ENCODE measurements around the gene DYNC1LI1.

DYNC1LI1 gene

DNA sequence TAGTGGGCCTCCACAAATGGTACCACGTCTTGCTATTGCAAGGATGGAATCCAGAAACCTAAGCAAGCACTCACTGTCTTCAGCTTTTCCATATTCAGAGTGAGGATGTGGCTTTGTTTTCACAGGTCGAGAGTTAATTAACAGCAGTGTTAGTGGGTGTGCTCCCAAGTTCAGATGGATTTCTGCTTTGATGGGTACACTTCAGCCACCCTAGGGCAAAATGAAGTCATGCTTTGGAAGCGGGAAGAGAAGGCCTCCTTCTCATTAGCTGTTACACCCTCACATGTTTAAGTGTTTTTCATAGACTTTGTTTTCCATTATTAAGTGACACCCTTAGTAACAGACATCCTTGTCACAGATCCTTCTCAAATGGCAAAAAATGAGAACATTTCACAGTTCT is 36.3 kb upstream of the DYNC1LI1 start:
- no peak for DNase-seq (ENCODE audit: extremely low read depth, low read depth)
- TF ChIP-seq, protein P1, sequence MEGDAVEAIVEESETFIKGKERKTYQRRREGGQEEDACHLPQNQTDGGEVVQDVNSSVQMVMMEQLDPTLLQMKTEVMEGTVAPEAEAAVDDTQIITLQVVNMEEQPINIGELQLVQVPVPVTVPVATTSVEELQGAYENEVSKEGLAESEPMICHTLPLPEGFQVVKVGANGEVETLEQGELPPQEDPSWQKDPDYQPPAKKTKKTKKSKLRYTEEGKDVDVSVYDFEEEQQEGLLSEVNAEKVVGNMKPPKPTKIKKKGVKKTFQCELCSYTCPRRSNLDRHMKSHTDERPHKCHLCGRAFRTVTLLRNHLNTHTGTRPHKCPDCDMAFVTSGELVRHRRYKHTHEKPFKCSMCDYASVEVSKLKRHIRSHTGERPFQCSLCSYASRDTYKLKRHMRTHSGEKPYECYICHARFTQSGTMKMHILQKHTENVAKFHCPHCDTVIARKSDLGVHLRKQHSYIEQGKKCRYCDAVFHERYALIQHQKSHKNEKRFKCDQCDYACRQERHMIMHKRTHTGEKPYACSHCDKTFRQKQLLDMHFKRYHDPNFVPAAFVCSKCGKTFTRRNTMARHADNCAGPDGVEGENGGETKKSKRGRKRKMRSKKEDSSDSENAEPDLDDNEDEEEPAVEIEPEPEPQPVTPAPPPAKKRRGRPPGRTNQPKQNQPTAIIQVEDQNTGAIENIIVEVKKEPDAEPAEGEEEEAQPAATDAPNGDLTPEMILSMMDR (IDR thresholded peaks at IDR 0.05; ENCODE audit: low read depth, low read length) = no peak

DNA sequence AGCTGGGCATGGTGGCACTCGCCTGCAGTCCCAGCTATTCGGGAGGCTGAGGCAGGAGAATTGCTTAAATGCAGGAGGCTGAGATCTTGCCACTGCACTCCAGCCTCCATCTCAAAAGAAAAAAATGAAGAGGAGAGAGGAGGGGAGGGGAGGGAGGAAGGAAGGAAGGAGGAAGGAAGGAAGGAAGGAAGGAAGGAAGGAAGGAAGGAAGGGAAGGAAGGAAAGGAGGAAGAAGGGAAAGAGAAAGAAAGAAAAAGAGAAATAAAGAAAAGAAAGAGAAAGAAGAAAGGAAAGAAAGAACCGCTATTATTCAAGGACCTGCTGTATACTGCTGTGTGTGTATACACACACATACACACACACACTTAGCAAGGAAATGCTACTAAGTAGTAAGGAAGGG is 35.6 kb upstream of the DYNC1LI1 start:
- TF ChIP-seq, protein P1 (IDR thresholded peaks at IDR 0.05; ENCODE audit: low read depth, low read length) = no peak
- no peak for DNase-seq (ENCODE audit: extremely low read depth, low read depth)

DNA sequence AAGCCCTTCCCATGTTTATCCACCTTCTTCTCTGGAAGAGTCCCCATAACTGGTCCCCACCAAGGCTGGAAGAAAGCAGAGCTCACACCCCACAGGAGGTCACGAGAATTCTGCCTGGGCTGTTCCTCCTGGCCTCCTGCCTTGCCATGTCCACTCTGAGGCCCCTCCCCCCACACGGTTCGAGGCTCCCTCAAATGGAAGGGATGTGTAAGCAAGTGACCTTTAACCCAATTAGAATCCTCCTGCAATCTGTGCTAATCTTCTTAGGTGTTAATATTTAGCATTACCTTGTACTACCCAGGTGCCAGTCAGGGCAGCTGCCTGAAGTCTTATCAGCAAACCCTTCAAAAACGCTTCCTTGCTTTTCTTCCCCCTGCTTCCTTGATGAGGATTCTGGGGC is 32.4 kb upstream of the DYNC1LI1 start:
- DNase-seq (ENCODE audit: extremely low read depth, low read depth) = no peak

DNA sequence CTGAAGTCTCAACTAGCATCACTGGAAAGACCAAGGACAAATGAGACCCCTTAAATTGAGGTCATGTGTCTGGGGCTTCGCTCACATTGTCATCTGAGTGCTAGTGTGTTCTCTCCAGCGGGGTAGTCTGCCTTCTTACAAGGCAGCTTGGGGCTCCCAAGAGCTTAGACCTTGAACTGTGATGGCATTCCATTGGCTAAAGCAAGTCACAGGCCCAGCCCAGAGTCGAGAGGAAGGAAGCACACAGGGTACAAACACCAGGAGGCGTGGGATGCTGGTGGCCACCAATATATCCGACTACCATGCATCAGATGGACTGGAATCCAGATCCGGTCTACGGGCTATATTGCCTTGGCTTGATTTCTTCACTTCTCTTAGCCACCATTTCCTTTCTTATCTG is 31.5 kb upstream of the DYNC1LI1 start:
- DNase-seq (ENCODE audit: extremely low read depth, low read depth) = no peak
- TF ChIP-seq, protein P1 (IDR thresholded peaks at IDR 0.05; ENCODE audit: low read depth, low read length) = no peak

More for the DNA sequence above, 32.4 kb upstream of the DYNC1LI1 start:
- TF ChIP-seq, protein P1 (IDR thresholded peaks at IDR 0.05; ENCODE audit: low read depth, low read length) = no peak

DNA sequence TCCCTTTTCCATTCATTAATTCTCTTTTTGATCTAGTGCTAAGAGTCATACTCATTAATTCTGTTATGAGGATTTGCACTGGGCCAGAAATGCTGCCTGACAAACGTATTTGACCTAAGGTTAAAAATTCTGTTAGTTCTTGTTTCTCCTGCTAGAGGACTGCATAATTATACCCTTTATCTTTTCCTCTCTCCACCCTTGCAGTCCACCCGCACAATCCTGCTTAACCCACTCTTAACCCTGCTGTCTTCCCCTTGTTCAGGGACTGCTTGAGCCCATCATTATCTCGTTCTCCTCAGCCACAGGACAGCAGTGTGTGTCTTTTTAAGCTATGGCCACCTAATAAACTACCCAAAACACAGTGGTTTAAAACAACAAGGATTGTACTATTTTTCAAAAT is 31.1 kb upstream of the DYNC1LI1 start:
- TF ChIP-seq, protein P1 (IDR thresholded peaks at IDR 0.05; ENCODE audit: low read depth, low read length) = no peak
- no peak for DNase-seq (ENCODE audit: extremely low read depth, low read depth)

DNA sequence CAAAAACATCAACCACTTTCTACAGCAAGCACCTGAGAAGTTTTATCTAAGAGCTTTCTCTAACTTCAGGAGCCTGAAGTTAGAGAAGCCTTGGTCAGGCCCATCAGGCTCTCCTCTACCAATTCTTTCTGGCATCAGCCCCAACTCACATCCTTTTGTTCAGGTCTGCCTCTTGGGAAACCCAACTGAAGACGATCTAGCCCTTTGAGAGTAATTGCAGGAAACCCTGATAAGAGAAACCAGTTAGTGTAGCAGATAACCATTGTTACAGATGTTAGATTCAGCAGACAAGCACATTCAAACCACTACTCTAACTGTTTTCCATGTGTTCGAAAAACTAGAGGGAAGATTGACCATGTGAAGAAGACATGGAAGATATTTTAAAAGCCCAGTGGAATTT is 27.0 kb upstream of the DYNC1LI1 start:
- TF ChIP-seq, protein P1 (IDR thresholded peaks at IDR 0.05; ENCODE audit: low read depth, low read length) = no peak
- DNase-seq (ENCODE audit: extremely low read depth, low read depth) = no peak

DNA sequence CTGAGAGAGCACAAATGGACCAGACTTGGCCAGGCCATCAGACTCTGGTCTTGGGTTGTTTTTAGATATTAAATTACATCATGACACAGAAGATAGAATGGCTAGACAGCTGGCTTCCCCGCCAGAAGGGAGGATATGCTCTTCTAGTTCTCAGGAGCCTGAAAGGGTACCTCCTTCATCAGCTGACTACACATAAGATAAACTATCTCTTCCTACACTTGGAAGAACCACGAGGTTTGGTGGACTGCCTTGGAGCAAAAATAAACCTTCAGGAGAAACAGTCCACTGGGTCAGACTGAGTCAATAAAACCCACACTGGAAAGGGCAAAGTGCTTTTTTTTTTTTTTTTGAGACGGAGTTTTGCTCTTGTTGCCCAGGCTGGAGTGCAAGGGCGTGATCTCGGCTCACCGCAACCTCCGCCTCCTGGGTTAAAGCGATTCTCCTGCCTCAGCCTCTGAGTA is 26.3 kb upstream of the DYNC1LI1 start:
- TF ChIP-seq, protein P1 (IDR thresholded peaks at IDR 0.05; ENCODE audit: low read depth, low read length) = no peak
- DNase-seq (ENCODE audit: extremely low read depth, low read depth) = no peak
